GM15510 (cell line): ENCODE results near the gene CYB561D1.

Experiments
- POLR2A ChIP-seq: IDR thresholded peaks from 3 replicates; pipeline ENCODE4 v1.6.1; 2011; ENCODE audit warnings: borderline replicate concordance; ENCODE audit not compliant: insufficient read length; ENCODE audit errors: extremely low read depth

The CYB561D1 gene

DNA sequence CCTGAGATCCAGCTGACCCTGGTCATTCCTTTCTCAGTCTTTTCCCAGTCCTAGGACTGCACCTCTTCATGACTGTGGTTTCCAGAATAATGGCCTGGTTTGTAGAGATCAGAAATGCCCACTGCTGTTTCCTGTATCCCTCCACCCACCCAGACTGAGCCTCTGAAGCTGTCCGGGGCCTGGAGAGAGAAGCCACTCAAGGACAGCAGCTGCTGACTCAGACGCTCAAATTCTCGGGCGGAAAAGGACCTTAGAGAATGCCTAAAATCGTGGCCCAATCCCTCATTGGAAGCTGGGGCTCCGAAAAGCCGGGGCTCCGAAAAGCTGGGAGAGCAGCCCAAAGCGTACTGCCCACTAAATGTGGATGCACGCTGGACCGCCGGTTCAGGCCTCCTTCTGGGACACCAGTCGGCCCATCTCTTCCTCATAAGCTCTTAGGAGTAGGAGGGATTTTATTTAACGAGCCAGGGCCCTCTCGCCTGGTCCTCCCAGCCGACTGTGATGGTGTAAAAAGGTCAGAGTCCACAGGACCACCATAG is 38.0 kb downstream of the CYB561D1 start:
- no peak for TF ChIP-seq POLR2A

- TF ChIP-seq POLR2A, result no peak
Observed at GRCh38 chr1:109532365-109533136, 38.7 kb downstream of the CYB561D1 start.

- TF ChIP-seq POLR2A, result no peak
Observed at GRCh38 chr1:109534307-109534858, 40.5 kb downstream of the CYB561D1 start.

GRCh38 chr1:109535481-109535880 is 41.6 kb downstream of the CYB561D1 start:
- no peak for TF ChIP-seq POLR2A

DNA sequence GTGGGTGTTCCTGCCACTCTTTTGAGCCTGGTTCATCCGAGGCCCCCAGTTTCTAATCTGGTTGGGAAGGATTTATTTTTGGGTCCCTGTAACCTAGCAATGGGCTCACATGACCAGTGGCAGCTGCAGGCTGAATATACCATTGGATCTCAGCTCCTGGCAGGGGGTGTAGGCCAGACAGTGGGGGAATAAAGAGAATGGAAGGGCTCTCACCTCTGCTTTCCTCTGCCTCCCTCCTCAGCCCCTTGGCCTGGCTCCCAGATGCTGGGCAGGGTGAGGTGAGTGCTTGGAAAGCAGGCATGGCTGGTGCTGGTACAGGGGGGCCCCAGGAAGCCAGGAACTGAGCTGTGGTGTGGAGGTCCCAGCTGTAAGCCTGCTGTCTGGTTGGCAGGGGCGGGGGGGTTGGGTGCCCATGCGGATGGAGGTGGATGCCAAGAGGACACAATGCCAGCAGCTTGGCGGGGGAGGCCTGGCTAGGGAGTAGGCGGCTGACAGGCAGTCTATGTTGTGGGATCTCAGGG is 42.1 kb downstream of the CYB561D1 start:
- no peak for TF ChIP-seq POLR2A

DNA sequence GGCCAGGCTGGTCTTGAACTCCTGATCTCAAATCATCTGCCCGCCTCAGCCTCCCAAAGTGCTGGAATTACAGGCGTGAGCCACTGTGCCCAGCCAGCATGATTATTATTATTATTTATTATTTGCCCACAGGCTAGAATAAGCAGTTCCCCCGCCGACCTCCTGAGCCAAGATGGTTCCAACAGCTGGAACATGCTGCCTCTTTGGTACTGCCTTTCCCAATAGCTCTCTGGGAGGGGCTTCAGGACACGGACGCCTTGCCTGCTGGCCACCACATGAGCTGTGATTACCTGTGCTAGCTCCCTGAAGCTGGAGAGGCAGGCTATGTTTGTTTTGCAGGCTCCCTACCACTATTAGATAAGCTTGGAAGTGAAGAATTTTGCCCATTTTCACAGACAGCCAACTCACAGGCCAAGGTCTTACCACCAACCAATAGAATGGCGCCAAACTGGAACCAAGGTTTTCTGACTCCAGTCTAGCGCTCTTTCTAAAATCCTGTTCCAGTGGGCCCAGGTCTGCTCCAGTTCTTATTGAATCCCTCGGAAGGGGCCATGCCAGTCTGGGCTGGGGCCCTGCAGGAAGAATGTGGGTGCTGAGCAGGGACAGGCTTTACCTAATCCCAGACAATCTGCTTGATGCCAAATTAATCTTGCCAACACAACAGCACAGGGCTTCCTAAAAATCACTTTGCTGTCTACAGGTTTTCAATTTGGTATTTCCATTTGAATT is 43.7 kb downstream of the CYB561D1 start:
- TF ChIP-seq POLR2A, result no peak

- TF ChIP-seq POLR2A, result no peak
Observed at GRCh38 chr1:109538827-109539555, 45.1 kb downstream of the CYB561D1 start.

GRCh38 chr1:109539676-109540075 is 45.8 kb downstream of the CYB561D1 start, which contains the start of gene GPR61:
Gene GPR61 (plus strand): TSS chr1:109539872. CDS start chr1:109543023, 3,151 bp downstream.
- no peak for TF ChIP-seq POLR2A

- no peak for TF ChIP-seq POLR2A
Observed at GRCh38 chr1:109541102-109541501, 47.2 kb downstream of the CYB561D1 start.

DNA sequence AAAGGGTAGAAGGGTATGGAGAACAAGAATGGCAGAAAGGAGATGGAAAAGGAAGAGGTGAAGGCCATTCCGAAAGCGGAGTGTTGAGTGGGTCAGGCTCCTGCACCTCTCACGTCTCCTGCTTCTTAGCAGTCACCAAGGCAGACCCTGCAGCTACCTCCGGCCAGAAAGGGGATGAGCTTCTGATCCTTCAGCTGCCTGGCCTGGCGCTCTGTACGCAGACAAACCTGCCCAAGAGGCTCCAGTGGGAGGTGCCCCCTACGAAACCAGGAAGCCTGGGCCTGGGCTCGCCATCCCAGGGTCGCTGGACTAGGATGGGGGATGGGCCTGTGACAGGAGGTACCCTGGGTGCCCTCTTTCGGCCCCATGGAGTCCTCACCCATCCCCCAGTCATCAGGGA is 48.8 kb downstream of the CYB561D1 start:
- TF ChIP-seq POLR2A, result no peak

GRCh38 chr1:109543283-109543987 is 49.5 kb downstream of the CYB561D1 start:
- no peak for TF ChIP-seq POLR2A

DNA sequence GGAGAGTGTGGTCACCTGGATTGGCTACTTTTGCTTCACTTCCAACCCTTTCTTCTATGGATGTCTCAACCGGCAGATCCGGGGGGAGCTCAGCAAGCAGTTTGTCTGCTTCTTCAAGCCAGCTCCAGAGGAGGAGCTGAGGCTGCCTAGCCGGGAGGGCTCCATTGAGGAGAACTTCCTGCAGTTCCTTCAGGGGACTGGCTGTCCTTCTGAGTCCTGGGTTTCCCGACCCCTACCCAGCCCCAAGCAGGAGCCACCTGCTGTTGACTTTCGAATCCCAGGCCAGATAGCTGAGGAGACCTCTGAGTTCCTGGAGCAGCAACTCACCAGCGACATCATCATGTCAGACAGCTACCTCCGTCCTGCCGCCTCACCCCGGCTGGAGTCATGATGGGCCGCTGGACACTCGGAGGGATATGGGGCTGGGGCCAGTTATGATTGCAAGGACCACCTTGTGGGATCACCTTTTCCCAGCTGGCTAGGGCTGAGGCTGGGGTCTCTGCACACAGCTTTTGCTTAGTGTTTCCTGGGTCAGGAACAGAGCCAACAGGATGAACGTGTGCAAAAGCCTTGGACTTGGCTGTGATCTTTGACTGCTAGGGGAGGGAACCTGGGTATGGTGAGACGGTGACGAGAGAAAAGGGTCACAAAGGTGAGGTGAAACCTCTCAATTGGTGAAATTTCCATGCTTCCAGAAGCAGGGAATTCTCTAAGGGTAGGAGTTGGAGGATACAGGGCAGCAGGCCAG is 50.3 kb downstream of the CYB561D1 start:
- TF ChIP-seq POLR2A, result no peak
